ENCODE measurements around the gene AXIN2.
"Not testable (repeated sequence)": the region's sequence is repeated elsewhere in the genome, so short reads cannot be mapped to it uniquely, and the experiment has no call there.

The AXIN2 gene

DNA sequence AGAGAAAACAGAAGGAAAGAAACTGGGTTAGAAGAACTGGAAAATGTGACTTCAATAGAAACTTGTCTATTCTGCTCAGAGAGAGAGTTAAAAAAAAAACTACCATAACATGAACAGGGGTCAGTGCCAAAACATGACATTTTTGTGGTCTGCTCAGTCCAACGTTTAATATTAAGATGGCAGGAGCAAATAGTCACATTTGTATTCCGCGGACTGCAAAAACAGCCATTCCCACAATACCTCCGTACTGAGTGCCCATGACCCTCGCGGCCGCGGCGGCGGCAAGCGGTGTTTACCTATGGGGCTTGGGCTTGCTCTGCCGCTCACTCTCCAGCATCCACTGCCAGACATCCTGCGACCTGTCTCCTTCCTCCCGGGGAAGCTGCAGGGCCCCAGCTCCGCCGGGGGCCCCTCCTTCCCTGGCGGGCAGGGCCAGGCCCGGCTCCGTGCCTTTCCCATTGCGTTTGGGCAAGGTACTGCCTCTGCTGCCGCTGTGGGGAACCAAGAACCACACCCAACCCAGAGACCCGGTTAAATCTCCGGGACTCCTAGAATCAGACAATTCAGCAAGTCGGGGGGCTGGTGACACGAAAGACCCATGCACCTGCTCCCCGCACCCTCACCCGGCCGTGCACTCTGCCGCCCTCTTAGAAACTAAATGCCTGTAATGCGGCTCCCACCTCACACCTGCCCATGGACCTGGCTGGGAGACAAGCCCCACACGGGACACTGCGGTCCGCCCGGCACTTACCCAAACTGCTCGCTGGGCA, 24.7 kb downstream of the AXIN2 start:
- DNase-seq (ENCODE audit: low read depth), result no peak

DNA sequence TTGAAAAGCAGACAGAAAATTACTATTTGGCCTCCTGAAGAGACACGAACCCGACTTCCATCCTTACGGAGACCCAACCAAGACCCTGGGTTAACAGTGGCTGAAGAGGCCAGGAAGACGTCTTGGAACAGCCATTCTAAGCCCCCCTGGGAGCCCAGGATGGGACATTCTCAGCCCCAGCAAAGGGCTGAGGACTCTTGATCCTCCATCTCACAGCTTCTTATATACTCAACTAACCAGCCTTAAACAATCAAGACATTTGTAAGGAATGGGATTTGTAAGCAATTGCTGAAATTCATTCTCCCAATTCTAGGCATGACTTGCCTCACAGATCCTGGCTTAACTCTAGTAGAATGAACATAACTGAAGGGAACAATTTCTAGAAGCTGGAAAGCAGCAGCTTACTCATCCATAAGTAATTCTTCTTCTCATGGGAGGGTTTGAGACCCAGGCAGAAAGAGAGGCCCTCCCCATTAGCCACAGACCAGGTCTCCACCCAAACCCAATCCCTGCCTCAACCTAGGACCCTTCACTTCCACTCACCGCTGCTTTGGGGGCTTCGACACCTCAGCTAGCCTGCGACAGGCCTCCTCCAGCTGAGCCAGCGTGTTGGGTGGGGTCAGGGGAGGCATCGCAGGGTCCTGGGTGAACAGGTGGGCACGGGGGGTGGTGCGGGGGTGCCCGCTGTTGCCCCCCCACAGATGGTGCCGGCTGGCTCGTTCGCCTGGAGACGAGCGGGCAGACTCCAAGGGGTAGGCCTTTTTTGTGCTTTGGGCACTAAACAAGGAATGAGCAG, 25.5 kb downstream of the AXIN2 start:
- DNase-seq (ENCODE audit: low read depth), result no peak

DNA sequence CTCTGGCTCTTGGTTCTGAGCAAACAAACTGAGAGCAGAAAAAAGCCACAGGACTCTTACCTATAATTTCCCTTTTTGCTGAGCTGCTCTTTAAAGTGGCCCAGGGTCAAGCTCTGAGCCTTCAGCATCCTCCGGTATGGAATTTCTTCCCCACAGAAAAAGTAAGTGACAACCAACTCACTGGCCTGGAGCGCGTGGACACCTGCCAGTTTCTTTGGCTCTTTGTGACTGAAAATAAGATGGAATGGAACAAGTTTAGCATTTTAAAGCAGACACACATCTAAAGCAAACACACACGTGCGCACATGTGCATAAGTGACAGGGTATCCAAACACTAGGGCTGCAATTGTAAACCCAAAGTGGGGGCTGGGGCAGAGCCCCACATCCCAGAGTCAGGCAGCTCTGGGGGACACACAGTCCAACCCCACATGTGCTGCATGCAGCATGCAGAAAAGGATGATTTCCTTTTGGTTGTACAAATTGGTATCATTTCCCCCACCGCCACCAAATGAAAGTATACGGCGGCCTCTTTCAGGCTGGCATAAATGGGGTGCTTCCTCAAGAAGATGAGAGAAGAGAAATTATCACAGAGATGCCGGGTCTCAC, 27.5 kb downstream of the AXIN2 start:
- DNase-seq (ENCODE audit: low read depth), result no peak

DNA sequence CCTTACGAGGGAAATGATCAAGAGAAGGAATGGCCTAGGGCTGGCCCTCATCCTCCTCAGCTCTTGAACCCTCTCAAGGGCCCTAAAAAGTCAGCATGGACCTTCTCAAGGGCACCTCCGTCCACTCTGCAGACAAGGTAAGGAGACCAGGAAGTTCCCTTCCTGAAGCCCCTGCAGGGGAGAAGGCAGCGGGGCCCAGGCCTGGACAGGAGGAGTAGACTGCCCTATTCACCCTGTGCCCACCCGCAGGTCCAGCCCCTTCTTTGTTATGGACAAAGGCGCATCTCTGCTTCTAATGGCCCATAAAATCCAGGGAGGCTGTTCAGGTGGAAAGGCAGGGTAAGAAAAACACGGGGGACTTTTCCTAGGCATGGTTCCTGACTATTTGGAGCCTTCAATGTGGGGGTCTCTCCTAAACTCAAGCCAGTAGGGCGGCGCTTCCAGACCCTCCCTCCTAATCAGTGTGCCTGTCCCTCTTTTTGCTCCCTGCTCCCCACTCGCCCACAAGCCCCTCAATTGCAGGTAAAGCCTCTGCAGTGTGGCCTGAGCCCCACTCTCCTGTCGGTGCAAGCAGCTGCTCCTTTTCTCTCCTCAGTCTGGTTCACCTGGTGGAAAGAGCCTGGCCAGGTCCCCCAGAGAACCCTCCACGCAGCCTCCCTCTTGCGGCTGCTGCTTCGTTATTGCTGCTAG, 28.2 kb downstream of the AXIN2 start:
- DNase-seq (ENCODE audit: low read depth), result no peak

DNA sequence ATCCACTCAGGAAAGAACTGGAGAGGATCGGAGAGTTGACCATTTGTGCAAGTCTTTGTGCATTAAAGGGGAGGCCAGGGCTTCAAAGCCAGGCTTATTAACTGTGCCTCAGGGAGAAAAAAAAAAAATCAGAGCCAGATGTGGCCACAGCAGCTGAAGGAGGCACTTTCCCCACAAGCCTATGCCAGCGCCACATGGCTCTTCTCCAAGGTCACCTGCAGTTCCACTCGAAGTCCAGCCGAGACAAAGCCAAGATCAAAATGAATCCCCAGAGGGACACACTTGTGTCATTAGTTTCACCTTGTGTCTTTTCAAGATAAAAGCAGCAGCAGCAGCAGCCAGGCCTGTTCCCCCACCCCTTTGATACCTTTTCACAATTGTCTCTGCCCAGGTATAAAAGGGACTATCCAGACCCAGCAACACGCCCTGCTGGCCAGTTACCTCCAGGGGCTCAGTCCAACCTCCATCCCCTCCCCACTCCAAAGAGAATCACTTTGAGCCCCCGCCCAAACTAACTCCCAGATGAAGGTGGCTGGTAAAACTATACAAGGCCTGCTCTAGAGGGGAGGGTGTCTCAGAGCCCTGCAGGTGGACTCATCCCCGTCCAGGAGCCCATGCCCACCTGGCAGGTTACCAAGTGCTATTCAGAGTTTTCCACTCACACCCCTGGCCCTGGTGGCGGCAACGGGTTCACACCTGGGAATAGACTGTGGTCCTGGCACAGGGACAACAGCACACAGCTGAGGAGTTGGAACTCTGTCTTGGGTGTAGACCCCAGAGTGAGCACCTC, 29.2 kb downstream of the AXIN2 start:
- no peak for DNase-seq (ENCODE audit: low read depth)

DNA sequence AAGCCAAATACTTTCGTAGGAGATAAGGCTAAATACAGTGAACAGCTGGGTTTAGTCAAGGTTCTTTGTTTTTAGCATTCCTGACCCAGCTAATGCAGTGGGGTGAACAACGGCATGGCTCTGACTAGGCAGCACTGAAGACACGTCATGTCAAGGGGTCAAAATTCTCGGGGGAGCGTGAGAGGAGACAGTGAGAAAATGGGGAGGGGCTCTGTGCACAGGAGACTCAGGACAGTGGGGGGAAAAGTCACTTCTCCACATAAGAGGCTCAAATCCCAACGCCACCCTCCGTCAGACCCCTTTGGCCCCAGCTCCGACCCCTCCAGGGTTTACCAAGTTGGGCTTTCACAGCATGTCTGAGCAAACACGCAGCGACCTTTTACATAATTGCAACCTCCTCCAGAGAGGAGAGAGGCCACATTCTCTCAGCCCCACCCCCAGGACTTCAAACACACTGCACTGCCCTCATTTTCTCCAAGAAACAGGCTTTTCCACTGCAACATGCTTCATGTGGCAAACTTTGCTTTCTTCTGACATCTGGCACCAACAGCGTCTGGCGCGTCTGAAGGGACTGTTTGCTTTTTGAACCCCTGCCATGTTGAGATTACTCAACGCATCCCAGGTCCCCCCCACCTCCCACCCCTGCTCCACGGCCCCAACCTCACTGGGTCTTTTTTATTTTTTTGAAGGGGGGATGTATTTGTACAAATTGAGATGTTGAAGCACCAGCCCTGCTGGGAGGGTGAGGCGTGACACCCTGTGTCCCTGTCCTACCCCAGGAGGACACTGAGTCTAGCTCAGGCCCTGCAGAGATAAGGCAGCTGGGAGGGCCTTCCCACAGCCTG, 30.0 kb downstream of the AXIN2 start:
- DNase-seq (ENCODE audit: low read depth), result no peak

DNA sequence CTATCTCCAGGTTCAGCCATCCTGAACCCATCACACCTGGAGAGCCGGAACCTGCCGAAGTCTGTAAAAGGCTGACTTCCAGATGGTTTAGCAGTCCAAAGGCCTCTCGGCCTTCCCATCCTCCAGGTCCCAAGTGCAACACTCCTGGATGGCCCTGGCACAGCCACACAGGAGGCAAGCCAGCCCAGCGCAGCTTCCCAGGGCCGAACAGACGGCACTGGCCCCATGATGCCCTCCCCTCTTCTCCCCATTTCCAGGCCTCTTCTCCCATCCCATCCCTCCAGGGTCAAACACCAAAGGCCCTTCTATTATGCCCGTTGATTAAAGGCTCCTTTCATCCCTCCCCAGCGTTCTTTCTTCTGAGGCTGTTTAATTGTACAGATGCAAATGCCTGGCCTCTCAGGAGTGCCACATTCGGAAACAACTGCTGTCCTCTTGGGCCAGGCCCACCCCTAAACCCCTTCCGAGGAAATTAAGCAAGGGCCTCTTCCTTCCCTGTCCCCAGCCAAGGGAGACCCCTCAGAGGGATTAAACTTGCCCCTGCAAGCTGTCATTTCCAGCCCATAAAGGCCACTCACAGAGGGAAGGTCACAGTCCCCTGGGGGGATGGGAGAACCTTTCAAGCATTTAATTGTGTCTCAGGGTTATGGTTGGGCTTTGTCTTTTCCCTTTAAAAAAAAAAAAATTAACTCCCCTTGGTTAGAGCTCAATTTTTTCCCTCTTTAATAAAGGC, 30.8 kb downstream of the AXIN2 start:
- no peak for DNase-seq (ENCODE audit: low read depth)

DNA sequence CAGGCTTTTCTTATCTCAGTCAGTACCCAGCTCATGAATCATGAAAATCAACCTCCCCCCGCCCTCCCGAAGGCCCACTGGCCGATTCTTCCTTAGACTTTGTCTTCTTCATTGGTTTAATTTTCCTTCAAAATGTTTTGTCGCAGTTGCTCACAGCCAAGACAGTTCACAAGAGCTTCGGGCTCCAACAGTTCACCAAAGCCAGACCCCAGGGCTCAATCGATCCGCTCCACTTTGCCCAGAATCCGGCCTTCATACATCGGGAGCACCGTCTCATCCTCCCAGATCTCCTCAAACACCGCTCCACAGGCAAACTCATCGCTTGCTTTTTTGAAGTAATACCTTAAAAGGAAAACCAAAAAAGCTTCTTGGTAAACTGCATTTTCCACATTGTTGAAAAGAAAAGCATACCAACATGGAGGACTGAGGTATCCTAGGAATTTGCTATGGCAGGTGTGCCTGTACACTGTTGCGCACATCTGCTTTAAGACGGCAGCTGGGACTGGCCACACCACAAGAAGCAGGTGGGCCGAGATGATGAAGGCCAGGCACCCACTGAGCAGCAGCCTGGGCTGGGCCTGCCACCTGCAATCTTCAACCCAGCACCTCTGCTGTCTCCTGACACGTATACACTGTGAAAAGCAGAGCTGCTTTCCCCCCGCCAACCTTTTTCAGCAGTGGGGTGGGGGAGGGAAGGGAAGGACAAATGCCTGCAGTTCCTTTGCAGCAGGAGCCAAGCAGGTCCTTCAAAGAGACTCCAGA, 31.5 kb downstream of the AXIN2 start:
- DNase-seq (ENCODE audit: low read depth), result no peak

DNA sequence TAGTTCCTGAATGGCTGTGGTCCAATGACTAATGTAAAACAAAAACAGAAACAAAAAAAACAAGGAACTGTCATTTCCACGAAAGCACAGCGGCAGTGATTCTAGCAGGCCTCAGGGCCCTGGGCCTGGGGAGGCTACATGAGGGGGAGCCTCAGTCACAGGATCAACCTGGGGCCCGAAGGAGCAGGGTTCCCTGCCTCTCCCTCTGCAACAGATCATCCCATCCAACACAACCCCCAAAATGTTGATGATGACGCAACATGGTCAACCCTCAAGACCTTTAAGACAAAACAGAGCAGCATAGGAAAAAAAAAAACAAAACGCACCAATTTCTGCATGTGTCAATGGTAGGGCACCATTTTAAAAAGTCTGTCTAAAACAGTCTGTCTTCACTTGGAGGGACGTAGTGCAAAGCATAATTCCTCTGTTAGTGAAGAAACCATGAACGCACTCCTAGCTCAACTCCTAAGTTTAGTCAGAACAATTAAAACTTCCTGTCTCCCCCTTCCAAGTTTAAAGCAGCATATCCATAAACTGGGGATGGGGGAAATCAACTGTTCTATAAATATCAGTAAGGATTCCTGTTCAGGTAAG, 32.3 kb downstream of the AXIN2 start:
- no peak for DNase-seq (ENCODE audit: low read depth)

DNA sequence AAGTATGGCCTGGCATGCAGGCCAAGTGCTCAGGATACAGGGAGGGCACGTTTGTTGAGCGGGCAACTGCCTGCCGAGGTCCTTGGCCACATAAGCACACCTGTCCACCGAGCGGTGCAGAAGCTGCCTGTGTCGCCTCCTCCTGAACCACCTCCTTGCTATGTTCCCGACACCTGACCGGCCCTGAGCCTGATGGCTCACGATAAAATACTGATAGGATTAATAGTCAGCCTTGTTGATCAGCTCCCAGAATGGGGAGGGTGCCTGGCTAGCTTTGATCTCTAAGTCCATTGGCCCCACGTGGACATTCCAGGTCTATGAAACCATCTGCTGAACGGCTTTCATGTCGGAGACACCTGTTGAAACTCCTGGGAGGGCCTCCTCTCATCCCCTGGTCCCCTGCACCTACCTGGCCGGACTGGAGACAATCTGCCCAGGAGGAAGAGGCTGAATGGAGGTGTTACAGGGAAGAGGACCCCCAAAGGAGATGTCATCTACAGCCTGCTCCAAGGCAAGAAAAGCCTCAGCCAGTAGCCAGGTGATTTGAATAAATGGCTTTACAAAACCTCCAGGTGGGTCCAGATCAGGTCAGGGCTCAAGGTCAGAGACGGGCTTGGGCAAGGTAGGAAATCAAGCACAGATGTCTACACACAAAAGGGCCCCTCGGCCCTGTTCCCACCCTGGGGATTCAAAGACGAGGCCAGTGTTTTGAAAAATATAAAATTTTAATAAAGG, 33.4 kb downstream of the AXIN2 start:
- DNase-seq (ENCODE audit: low read depth), result no peak

DNA sequence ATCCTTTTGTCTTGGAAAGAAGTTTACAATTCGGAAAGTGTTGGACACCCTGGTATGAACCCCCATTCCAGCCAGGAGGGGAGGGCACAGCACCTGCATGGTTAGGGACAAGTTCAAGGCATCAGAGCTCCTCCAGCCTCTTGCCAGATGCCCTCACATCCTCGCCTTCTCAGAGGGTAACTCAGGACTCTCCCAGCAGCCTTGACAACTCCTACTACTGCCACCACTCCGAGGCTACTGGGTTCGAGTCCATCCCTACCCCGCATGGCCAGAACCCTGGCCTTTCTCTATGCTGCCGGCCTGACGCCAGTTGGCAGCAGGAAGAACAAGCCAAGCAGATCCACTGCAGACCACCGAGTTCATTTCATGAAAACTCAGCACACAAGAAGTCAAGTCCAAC, 34.1 kb downstream of the AXIN2 start:
- DNase-seq (ENCODE audit: low read depth), result no peak

DNA sequence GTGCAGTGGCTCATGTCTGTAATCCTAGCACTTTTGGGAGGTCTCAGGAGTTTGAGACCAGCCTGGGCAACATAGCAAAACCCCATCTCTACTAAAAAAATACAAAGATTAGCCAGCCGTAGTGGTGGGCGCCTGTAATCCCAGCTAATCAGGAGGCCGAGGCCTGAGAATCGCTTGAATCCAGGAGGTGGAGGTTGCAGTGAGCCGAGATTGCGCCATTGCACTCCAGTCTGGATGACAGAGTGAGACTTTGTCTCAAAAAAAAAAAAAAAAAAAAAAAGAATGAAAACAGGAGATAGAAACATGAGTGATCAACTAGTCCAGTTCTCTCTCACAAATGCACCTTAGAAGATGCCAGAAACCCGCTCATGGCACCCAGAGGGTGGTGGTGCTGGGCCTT, 34.6 kb downstream of the AXIN2 start:
- not testable (repeated sequence) for DNase-seq (ENCODE audit: low read depth)

DNA sequence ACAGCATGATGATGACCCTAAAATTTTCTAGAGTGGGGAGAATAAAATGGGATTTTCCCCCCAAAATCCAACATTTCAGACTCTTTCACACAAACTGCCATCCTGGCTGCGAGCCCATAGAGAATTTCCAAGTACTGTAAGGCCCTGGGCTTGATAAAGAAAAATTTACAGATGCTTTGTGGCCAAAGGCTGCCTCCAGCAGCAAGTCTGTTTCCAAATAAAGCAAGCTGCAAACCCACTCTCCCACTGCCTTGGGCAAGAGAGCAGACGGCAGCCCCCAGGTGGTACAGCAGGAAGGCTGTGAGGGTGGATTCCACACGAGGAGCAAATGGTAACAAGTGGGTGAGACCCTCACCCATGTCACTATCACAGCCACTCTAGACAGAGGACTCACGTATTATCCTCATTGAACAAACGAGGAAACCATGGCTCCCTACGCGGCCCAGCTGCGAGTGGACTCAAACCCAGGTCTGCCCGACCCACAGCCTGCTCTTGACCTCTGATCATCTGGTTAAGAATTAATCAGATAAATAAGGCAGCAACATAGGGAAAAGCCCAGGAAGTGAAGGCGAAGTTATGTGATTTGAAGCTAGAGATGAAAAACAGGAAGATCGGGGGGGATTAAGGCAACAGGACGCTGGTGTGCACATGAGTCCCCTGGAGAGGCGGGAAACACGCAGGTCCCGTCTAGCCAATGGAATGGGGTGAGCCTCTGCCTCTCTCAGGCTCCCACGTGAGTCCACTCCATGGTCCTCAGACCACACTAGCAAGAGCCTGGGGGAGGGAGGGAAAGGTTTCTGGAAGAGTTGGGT, 37.4 kb downstream of the AXIN2 start:
- DNase-seq (ENCODE audit: low read depth), result no peak

DNA sequence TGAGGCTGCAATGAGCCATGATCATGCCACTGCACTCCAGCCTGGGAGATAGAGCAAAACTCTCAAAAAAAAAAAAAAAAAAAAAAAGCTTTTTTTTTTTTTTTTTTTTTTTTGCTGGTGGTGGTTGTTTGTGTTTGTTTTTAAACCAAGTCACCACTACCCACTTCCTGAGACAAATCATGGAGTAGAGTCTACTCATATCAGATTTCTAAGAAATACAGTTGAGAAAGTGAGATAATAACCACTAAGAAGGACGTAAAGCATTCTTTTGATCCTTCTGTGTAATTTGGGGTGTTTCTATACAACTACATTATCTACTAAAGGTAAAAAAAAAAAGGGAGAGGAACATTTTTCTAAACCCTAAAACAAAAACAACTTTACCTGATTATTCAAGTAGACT, 38.0 kb downstream of the AXIN2 start:
- DNase-seq (ENCODE audit: low read depth), result no peak

DNA sequence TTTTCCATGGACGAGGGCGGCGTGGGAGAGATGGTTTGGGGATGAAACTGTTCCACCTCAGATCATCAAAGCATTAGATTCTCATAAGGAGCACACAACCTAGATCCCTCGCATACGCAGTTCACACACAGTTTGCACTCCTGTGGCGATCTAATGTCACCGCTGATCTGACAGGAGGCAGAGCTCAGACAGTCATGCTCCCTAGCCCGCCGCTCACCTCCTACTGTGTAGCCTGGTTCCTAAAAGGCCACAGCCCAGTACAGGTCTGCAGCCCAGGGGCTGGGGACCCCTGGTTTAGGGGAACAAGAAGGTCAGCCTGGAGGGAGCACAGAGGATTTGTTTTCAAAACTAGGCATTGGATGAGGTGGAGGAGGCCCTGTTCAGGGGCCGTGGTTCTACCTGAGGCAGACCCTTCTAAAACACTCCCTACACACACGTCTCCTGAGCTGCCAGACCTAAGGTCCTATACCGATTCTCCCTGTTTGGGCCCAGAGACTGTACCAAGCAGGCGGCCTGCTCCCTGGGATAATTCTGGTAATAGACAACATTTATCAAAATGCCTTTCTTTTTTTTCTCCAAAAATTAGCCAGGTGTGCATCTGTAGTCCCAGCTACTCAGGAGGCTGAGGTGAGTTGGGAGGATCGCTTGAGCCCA, 38.6 kb downstream of the AXIN2 start:
- no peak for DNase-seq (ENCODE audit: low read depth)

DNA sequence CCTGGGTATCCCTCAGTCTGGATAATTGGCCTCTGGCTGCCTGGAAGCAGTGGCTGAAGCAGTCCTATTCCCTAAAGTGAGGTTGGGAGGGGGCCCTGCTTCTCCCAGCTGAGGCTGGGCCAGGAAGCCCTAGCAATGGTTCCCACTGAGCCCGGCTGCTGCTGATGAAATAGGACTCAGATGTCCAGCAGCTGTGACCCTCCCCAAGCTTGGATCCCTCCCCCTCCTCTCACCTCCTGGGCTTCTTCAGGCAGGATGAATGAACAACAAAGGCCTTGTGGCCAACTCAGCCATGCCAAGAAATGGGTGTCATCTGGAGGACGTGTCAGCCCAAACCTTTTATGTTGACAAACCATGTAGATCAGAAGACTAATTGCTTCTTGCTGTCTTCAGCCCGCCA, 42.0 kb downstream of the AXIN2 start:
- no peak for DNase-seq (ENCODE audit: low read depth)

DNA sequence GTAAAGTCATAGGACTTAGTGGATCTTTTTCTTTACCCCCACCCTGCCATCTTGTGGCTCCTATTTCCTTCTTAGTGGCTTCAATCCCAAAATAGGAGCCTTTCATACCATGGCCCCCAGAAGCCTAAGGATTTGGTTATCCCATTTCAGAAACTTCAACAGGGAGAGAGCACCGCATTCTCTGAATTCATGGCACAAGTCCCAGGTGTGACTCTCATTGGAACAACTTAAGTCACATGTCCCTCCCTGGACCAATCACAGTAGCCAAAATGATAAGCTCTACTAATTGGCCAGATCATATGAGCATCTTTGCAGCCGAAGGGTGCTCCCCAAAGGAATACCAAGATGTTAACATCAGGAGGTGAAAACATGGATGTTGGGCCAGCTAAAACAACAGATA, 43.2 kb downstream of the AXIN2 start:
- DNase-seq (ENCODE audit: low read depth), result no peak

Measured in HS-27A (cell line).